GM21390 (cell line): ENCODE results near the gene CCDC68.

Experiments
- ATAC-seq: cut with Tn5 transposase; IDR thresholded peaks from one replicate; pipeline ENCODE4 v1.9.1; 2021; ENCODE audit not compliant: unreplicated experiment

The CCDC68 gene

GRCh38 chr18:54923339-54923956 lies 35.8 kb downstream of the CCDC68 start:
- ATAC-seq = no peak

GRCh38 chr18:54919412-54919811 lies 39.8 kb downstream of the CCDC68 start:
- no peak for ATAC-seq

GRCh38 chr18:54918060-54918459 lies 41.2 kb downstream of the CCDC68 start:
- no peak for ATAC-seq

GRCh38 chr18:54916507-54916906 lies 42.8 kb downstream of the CCDC68 start:
- no peak for ATAC-seq

GRCh38 chr18:54914816-54915215 lies 44.4 kb downstream of the CCDC68 start:
- ATAC-seq = no peak

- ATAC-seq = no peak
Observed at GRCh38 chr18:54911551-54911950, 47.7 kb downstream of the CCDC68 start.

- ATAC-seq = no peak
Observed at GRCh38 chr18:54910161-54910919, 48.9 kb downstream of the CCDC68 start.

GRCh38 chr18:54909538-54909937 lies 49.7 kb downstream of the CCDC68 start:
- no peak for ATAC-seq

- ATAC-seq = no peak
Observed at GRCh38 chr18:54906331-54907185, 52.7 kb downstream of the CCDC68 start.

GRCh38 chr18:54905629-54906028 lies 53.6 kb downstream of the CCDC68 start:
- no peak for ATAC-seq

GRCh38 chr18:54904581-54904980 lies 54.7 kb downstream of the CCDC68 start:
- no peak for ATAC-seq

GRCh38 chr18:54900290-54900689 lies 59.0 kb downstream of the CCDC68 start:
- ATAC-seq = no peak

- ATAC-seq = no peak
Observed at GRCh38 chr18:54899500-54899899, 59.8 kb downstream of the CCDC68 start.

GRCh38 chr18:54888933-54889332 lies 70.3 kb downstream of the CCDC68 start:
- ATAC-seq = no peak

- no peak for ATAC-seq
Observed at GRCh38 chr18:54888378-54888777, 70.9 kb downstream of the CCDC68 start.

- no peak for ATAC-seq
Observed at GRCh38 chr18:54883816-54884604, 75.3 kb downstream of the CCDC68 start.

GRCh38 chr18:54882318-54882717 lies 76.9 kb downstream of the CCDC68 start:
- no peak for ATAC-seq

GRCh38 chr18:54881229-54881768 lies 78.0 kb downstream of the CCDC68 start:
- no peak for ATAC-seq

- no peak for ATAC-seq
Observed at GRCh38 chr18:54880395-54881105, 78.7 kb downstream of the CCDC68 start.

- ATAC-seq = no peak
Observed at GRCh38 chr18:54879691-54880090, 79.6 kb downstream of the CCDC68 start.
